ENCODE results near the gene BOC.

DNA sequence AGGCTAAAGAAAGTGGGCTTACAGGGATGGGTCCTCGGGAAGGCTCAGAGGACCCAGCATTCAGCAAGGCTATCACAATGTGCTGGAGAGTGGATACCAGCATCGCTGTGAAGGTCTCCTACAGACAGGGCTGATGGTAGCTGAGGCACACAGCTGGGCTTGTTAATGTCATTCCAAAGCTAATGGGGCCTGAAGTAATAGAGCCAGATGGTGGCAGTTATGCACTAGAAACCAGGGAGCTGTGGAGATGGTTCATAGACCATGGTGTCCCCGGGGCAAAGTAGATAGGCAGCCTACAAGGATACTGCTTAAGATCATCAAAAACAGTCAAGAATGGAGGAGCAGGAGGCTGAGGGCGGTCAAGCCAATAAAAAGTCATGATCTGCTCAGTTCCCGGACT lies 24.8 kb upstream of the BOC start:
- TF ChIP-seq TAF1 (IDR thresholded peaks at IDR 0.05; ENCODE audit: borderline replicate concordance, low read depth, low read length) (no peak), POLR2A (IDR thresholded peaks at IDR 0.05; ENCODE audit: low read depth, low read length) (no peak)
